H1 (cell line): Measurements from ENCODE around the gene RUNX1. TPM values are rescaled to one million over a fixed set of nuclear protein-coding genes. Genes with fewer than 3 reads are reported as not detected.

Experiments used
- CTCF ChIA-PET: fragments of 300-600 bp; sonication (Branson Sonifier 250); formaldehyde crosslinking; loops from one replicate; lab custom pipeline; 2021; ENCODE audit not compliant: partially characterized antibody; lab: Charles Lee
- POLR2A ChIA-PET: fragments of 300-600 bp; sonication (Branson Sonifier 250); formaldehyde crosslinking; loops from one replicate; lab custom pipeline; 2021; ENCODE audit warnings: inconsistent platforms; ENCODE audit not compliant: partially characterized antibody; lab: Charles Lee
- DNase-seq, 2 experiments: peaks; one replicate each; pipeline versions ENCODE4 v3.0.0 to v3.0.0-alpha.2; 2010 to 2022; ENCODE audit warnings: low spot score in 2 of 2, low read depth in 1 of 2, mixed read lengths in 1 of 2
- FAIRE-seq: peaks from 2 replicates; lab custom pipeline; 2011; peaks lifted over from hg19 to GRCh38; lab: Jason Lieb, UNC
- H2AFZ ChIP-seq: 2 replicates; pipeline ENCODE4 v1.8.1; 2012; ENCODE audit warnings: low read length, inconsistent platforms
- H2AK5ac ChIP-seq: 2 replicates; pipeline ENCODE4 v1.6.1; 2013; ENCODE audit warnings: low read depth, low read length
- H2BK120ac ChIP-seq: replicated peaks from 2 replicates; pipeline ENCODE3; 2013; ENCODE audit warnings: low read depth, low read length, inconsistent platforms
- H2BK12ac ChIP-seq: 2 replicates; pipeline ENCODE4 v1.6.1; 2013; ENCODE audit warnings: low read depth, low read length
- H2BK15ac ChIP-seq: 2 replicates; pipeline ENCODE4 v1.6.1; 2013; ENCODE audit warnings: low read length
- H2BK20ac ChIP-seq: 2 replicates; pipeline ENCODE4 v1.6.1; 2013; ENCODE audit warnings: low read length
- H2BK5ac ChIP-seq: 2 replicates; pipeline ENCODE4 v1.6.1; 2013; ENCODE audit warnings: low read depth, low read length
- H3K14ac ChIP-seq: 2 replicates; pipeline ENCODE4 v1.6.1; 2013; ENCODE audit warnings: inconsistent platforms; ENCODE audit not compliant: insufficient read length
- H3K18ac ChIP-seq: 2 replicates; pipeline ENCODE4 v1.6.1; 2013; ENCODE audit warnings: low read length; ENCODE audit errors: extremely low read depth
- H3K23ac ChIP-seq: 2 replicates; pipeline ENCODE4 v1.6.1; 2013; ENCODE audit warnings: inconsistent platforms; ENCODE audit not compliant: insufficient read length
- H3K23me2 ChIP-seq: 2 replicates; pipeline ENCODE4 v1.6.1; 2013; ENCODE audit warnings: low read depth, low read length
- H3K27ac ChIP-seq: 2 replicates; pipeline ENCODE4 v1.6.1; 2011; ENCODE audit warnings: low read depth, low read length, inconsistent platforms
- H3K27me3 ChIP-seq, 4 experiments: replicated peaks in 1 of 4; 1 replicate in 1 of 4; 2 replicates in 3 of 4; pipeline versions ENCODE4 v1.6.1 to v1.8.1; 2011 to 2013; ENCODE audit warnings: low read length in 3 of 4, mild to moderate bottlenecking in 3 of 4, inconsistent platforms in 2 of 4, mixed read lengths in 2 of 4, moderate library complexity in 1 of 4; ENCODE audit not compliant: control insufficient read depth in 3 of 4, insufficient read depth in 3 of 4; ENCODE audit errors: extremely low read depth in 1 of 4
- H3K36me3 ChIP-seq, 4 experiments: 2 replicates each; pipeline versions ENCODE4 v1.6.1 to v1.8.1; 2011 to 2013; ENCODE audit warnings: mild to moderate bottlenecking in 4 of 4, low read length in 3 of 4, moderate library complexity in 2 of 4, control low read depth in 1 of 4, inconsistent platforms in 1 of 4; ENCODE audit not compliant: insufficient read depth in 4 of 4, control insufficient read depth in 2 of 4
- H3K4ac ChIP-seq: replicated peaks from 2 replicates; pipeline ENCODE3; 2013; ENCODE audit warnings: low read length, low read depth, mixed read lengths, inconsistent platforms; ENCODE audit not compliant: insufficient read length
- H3K4me1 ChIP-seq, 4 experiments: replicated peaks in 1 of 4; 1 replicate in 1 of 4; 2 replicates in 3 of 4; pipeline versions ENCODE4 v1.6.1 to v1.8.1; 2011 to 2013; ENCODE audit warnings: low read length in 3 of 4, inconsistent platforms in 2 of 4, mixed read lengths in 1 of 4; ENCODE audit not compliant: insufficient read depth in 4 of 4, control insufficient read depth in 3 of 4
- H3K4me2 ChIP-seq, 2 experiments: 2 replicates each; pipeline versions ENCODE4 v1.6.1 to v1.8.1; 2011 to 2013; ENCODE audit warnings: low read depth in 2 of 2, low read length in 2 of 2, control low read depth in 1 of 2, inconsistent platforms in 1 of 2, mild to moderate bottlenecking in 1 of 2; ENCODE audit not compliant: insufficient read depth in 1 of 2
- H3K4me3 ChIP-seq, 4 experiments: fragments of 200-600, 300-600 bp in 1 of 4; sonication (generic), shearing (Covaris generic), sonication (Bioruptor Twin) in 1 of 4; 2 replicates each; pipeline versions ENCODE4 v1.5.1 to v1.8.1; 2011 to 2016; ENCODE audit warnings: low read length in 4 of 4, low read depth in 3 of 4, control low read depth in 2 of 4, inconsistent platforms in 2 of 4, mild to moderate bottlenecking in 2 of 4, mixed read lengths in 1 of 4, moderate library complexity in 1 of 4; ENCODE audit not compliant: insufficient read depth in 2 of 4; ENCODE audit errors: extremely low read depth in 1 of 4
- H3K56ac ChIP-seq: replicated peaks from 2 replicates; pipeline ENCODE3; 2013; ENCODE audit warnings: low read depth, mild to moderate bottlenecking, mixed read lengths, low read length, inconsistent platforms; ENCODE audit not compliant: insufficient read length
- H3K79me1 ChIP-seq: 2 replicates; pipeline ENCODE4 v1.6.1; 2013; ENCODE audit warnings: low read depth, low read length, control low read depth
- H3K79me2 ChIP-seq, 2 experiments: 2 replicates each; pipeline versions ENCODE4 v1.6.1 to v1.8.1; 2012 to 2013; ENCODE audit warnings: low read length in 2 of 2, mild to moderate bottlenecking in 2 of 2, inconsistent platforms in 1 of 2; ENCODE audit not compliant: insufficient read depth in 2 of 2, control insufficient read depth in 1 of 2
- H3K9ac ChIP-seq, 4 experiments: replicated peaks in 1 of 4; 1 replicate in 1 of 4; 2 replicates in 3 of 4; pipeline versions ENCODE4 v1.6.1 to v1.8.1; 2011 to 2013; ENCODE audit warnings: low read depth in 3 of 4, low read length in 3 of 4, control low read depth in 2 of 4, mild to moderate bottlenecking in 2 of 4, moderate library complexity in 2 of 4, inconsistent platforms in 1 of 4; ENCODE audit errors: extremely low read depth in 1 of 4
- H3K9me3 ChIP-seq, 2 experiments: 2 replicates each; pipeline versions ENCODE4 v1.6.1 to v1.8.1; 2012 to 2013; ENCODE audit warnings: mild to moderate bottlenecking in 2 of 2, moderate library complexity in 2 of 2, control low read depth in 1 of 2, inconsistent platforms in 1 of 2, low read depth in 1 of 2, low read length in 1 of 2, mixed read lengths in 1 of 2; ENCODE audit not compliant: insufficient read depth in 2 of 2
- H4K20me1 ChIP-seq, 2 experiments: replicated peaks in 1 of 2; 2 replicates each; pipeline versions ENCODE3 to v1.8.1; 2011 to 2013; ENCODE audit warnings: inconsistent platforms in 2 of 2, low read length in 2 of 2, mild to moderate bottlenecking in 1 of 2; ENCODE audit not compliant: insufficient read depth in 2 of 2, control insufficient read depth in 1 of 2
- H4K5ac ChIP-seq: 2 replicates; pipeline ENCODE4 v1.6.1; 2013; ENCODE audit warnings: low read length, low read depth, mixed read lengths, inconsistent platforms; ENCODE audit not compliant: insufficient read length
- H4K8ac ChIP-seq: 2 replicates; pipeline ENCODE4 v1.8.0; 2013; ENCODE audit warnings: mild to moderate bottlenecking, moderate library complexity, low read length, inconsistent platforms; ENCODE audit not compliant: insufficient read depth; ENCODE audit errors: extremely low read depth
- H4K91ac ChIP-seq: replicated peaks from 2 replicates; pipeline ENCODE3; 2013; ENCODE audit warnings: low read length, mixed read lengths, inconsistent platforms; ENCODE audit not compliant: insufficient read length
- ASH2L ChIP-seq: fragments of 200-600, 300-600 bp; sonication (generic); IDR thresholded peaks from one replicate; pipeline ENCODE4 v1.7.1; 2017; ENCODE audit warnings: low read length
- BRCA1 ChIP-seq: IDR thresholded peaks from 2 replicates; pipeline ENCODE4 v1.6.1; 2012; ENCODE audit warnings: low read depth, low read length, improper control_type of control experiment
- CHD1 ChIP-seq: IDR thresholded peaks from 2 replicates; pipeline ENCODE4 v1.6.1; 2012; ENCODE audit warnings: low read depth, low read length, improper control_type of control experiment
- EZH2 ChIP-seq: fragments of 200-600 bp; sonication (generic); IDR thresholded peaks from 2 replicates; pipeline ENCODE4 v1.7.1; 2012; ENCODE audit warnings: low read depth, mild to moderate bottlenecking, moderate library complexity, low read length, inconsistent platforms; ENCODE audit not compliant: severe bottlenecking
- GTF2F1 ChIP-seq: IDR thresholded peaks from 2 replicates; pipeline ENCODE4 v1.6.1; 2012; ENCODE audit warnings: low read depth, low read length, improper control_type of control experiment, borderline replicate concordance
- RFX5 ChIP-seq: IDR thresholded peaks from 2 replicates; pipeline ENCODE4 v1.6.1; 2011; ENCODE audit warnings: low read depth, low read length, improper control_type of control experiment, borderline replicate concordance
- RXRA ChIP-seq: IDR thresholded peaks from 2 replicates; pipeline ENCODE4 v1.6.1; 2011; ENCODE audit warnings: low read depth, mild to moderate bottlenecking, low read length, moderate library complexity; ENCODE audit not compliant: insufficient read depth
- SIRT6 ChIP-seq: IDR thresholded peaks from one replicate; pipeline ENCODE4 v1.7.1; 2012; ENCODE audit warnings: low read length, inconsistent platforms
- SP2 ChIP-seq: IDR thresholded peaks from 2 replicates; pipeline ENCODE4 v1.6.1; 2012; ENCODE audit warnings: mild to moderate bottlenecking, low read length, inconsistent platforms
- SRF ChIP-seq: IDR thresholded peaks from 2 replicates; pipeline ENCODE4 v1.6.1; 2011; ENCODE audit warnings: mild to moderate bottlenecking, low read depth, low read length, moderate library complexity
- TAF7 ChIP-seq: optimal IDR thresholded peaks from 2 replicates; pipeline ENCODE3; 2011; ENCODE audit warnings: low read depth, mild to moderate bottlenecking, inconsistent platforms, low read length, moderate library complexity, borderline replicate concordance
- TCF12 ChIP-seq: IDR thresholded peaks from 2 replicates; pipeline ENCODE4 v1.6.1; 2011; ENCODE audit warnings: low read depth, mild to moderate bottlenecking, low read length
- TEAD4 ChIP-seq: IDR thresholded peaks from 2 replicates; pipeline ENCODE4 v1.6.1; 2012; ENCODE audit warnings: low read depth, low read length, inconsistent platforms, mixed read lengths
- ZNF274 ChIP-seq: IDR thresholded peaks from 2 replicates; pipeline ENCODE4 v1.7.0; 2012; ENCODE audit warnings: low read length, borderline replicate concordance; ENCODE audit errors: extremely low read depth
- WGBS, 2 experiments: shearing (Covaris generic) in 1 of 2; methylation state at CpG; one replicate each; pipeline versions ENCODE4 v1.1.6 to v1.1.7; 2013 to 2015; ENCODE audit warnings: low lambda C conversion rate in 2 of 2, mixed read lengths in 2 of 2, inconsistent platforms in 1 of 2, low coverage in 1 of 2, missing lambda C conversion rate in 1 of 2; ENCODE audit not compliant: insufficient replicate concordance in 2 of 2, insufficient coverage in 1 of 2, insufficient read length in 1 of 2; ENCODE audit errors: extremely low coverage in 1 of 2, missing lambda C conversion rate in 1 of 2; 5-methylcytosine and 5-hydroxymethylcytosine counted together
- polyA plus RNA-seq, 7 experiments: library from polyadenylated mRNA; depleted of rRNA in 3 of 7; stranded (reverse) in 5 of 7; unstranded in 2 of 7; fragments of >200 nt in 5 of 7; fragments of 200-250 nt in 2 of 7; gene quantifications; 1 replicate in 5 of 7; 2 replicates in 1 of 7; 4 replicates in 1 of 7; pipeline versions ENCODE4 v1.2.1 to v1.2.3, GENCODE V29; 2011 to 2013; ENCODE audit warnings: missing spikeins in 2 of 7, mixed read lengths in 2 of 7
- total RNA-seq: library from RNA; stranded (reverse); fragmentation: NEBNext Ultra II Directional; extraction: Animal tissue kit (Norgen Biotek cat#: 25700); gene quantifications from 2 replicates; pipeline ENCODE4 v1.2.1, GENCODE V29; 2021

The RUNX1 gene
- total and polyA plus RNA-seq, 2 of the 8 experiments (the other 6 are each of a cell fraction or from before 2014, with no cell fraction given) = 0.20 to 0.60 TPM

- TF ChIP-seq EZH2 (no peak), RXRA (no peak), TEAD4 (no peak), SIRT6 (no peak), SP2 (no peak), GTF2F1 (no peak), SRF (no peak), ZNF274 (no peak), TAF7 (no peak), BRCA1 (no peak), RFX5 (no peak), TCF12 (no peak), ASH2L (no peak), CHD1 (no peak)
- TF ChIP-seq, all 59 proteins: peak for 0
- Histone ChIP-seq H3K23ac (no peak overlapping the region), H4K91ac (no peak overlapping the region), H3K4me2 (no peak overlapping the region), H2AFZ (no peak overlapping the region), H3K27me3 (no peaks in the 10 kb centered on the region; a peak in 1 of 7 replicates), H2AK5ac (no peak overlapping the region), H3K23me2 (no peaks in the 10 kb centered on the region), H3K27ac (no peak overlapping the region), H3K79me1 (no peaks in the 10 kb centered on the region), H3K9me3 (no peaks in the 10 kb centered on the region), H2BK120ac (no peak overlapping the region), H3K4me1 (no peaks in the 10 kb centered on the region), H3K14ac (no peak overlapping the region), H4K5ac (no peak overlapping the region), H3K56ac (no peak overlapping the region), H2BK15ac (no peak overlapping the region), H3K4ac (no peak overlapping the region), H3K4me3 (no peak overlapping the region), H2BK5ac (no peak overlapping the region), H3K79me2 (no peaks in the 10 kb centered on the region), H4K20me1 (no peaks in the 10 kb centered on the region), H2BK20ac (no peak overlapping the region), H3K36me3 (no peaks in the 10 kb centered on the region), H2BK12ac (no peak overlapping the region), H3K18ac (no peak overlapping the region), H4K8ac (no peak overlapping the region), H3K9ac (no peak overlapping the region)
- no peak for FAIRE-seq
- WGBS, 2 experiments = 94% methylated on average over 4 of the region's 4 CpGs; no CpG with 5 or more reads in 1 of the 2 experiments
- POLR2A ChIA-PET = no interaction called here
- DNase-seq = no peak
- CTCF ChIA-PET = interaction anchor here (0.6 to 1.6 kb wide), 7 partner anchors 11 to 1154 kb away, joined by 3 to 6 read pairs (median 3); no protein-coding TSS in a partner anchor
These were observed 113.2 kb downstream of the RUNX1 start for GRCh38 chr21:34935898-34936297.
